ENCODE data around the gene IGSF8.
A peak's percentile ranks its signal among the peaks of the same experiment; 100 is the strongest.

IGSF8 gene

DNA sequence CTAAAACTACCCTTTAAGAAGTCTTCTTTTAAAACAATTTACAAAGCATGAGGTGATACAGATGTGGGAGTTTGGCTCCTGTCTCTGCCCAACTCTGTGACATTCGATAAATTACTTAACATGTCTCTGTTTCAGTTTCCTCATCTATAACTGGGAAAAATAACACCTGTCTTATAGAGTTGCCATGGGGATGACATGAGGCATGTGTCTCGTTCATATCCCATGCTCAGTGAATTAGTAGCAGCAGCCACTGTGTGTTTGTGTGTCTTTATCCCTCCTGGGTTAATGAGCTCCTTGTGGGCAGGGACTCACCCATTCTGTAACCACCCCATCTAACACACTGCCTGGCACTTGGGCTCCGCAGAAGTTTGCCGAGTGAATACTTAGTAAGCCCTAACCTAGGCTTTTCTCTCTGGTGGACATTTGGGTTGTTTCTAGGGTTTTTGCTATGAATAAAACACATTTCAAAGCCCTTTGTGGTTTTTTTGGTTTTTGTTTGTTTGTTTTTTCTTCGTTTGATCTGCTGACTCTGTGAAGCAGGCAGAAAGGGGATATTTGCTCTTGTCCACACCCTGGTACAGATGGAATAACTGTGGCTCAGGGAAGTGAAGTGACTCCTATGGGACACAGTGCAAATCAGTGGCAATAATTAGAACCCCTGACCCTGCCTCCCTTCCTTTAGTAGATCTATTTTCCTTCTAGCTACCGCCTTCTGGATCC is 17.9 kb downstream of the IGSF8 start:
- H3K4me3 Mint-ChIP-seq: no peak overlapping the region
- H3K9me3 Mint-ChIP-seq: no peaks in the 10 kb centered on the region
- no peak overlapping the region for H3K27ac Mint-ChIP-seq
- peaks cover 7% of the 10 kb centered on the region for H3K4me1 Mint-ChIP-seq
- peaks cover 32% of the 10 kb centered on the region for H3K27me3 Mint-ChIP-seq
- DNase-seq (ENCODE audit: low spot score in 2 of 2) (no peak), ATAC-seq (ENCODE audit: low read depth) (no peak)
- no peaks in the 10 kb centered on the region for H3K36me3 Mint-ChIP-seq

- DNase-seq (ENCODE audit: low spot score in 2 of 2) (no peak), ATAC-seq (ENCODE audit: low read depth) (no peak)
- Mint-ChIP-seq H3K27ac (no peak overlapping the region), H3K4me3 (no peak overlapping the region), H3K9me3 (no peaks in the 10 kb centered on the region), H3K36me3 (no peaks in the 10 kb centered on the region), H3K27me3 (peaks cover 33% of the 10 kb centered on the region), H3K4me1 (peaks cover 4% of the 10 kb centered on the region)
Measured at GRCh38 chr1:160079448-160079847, 19.0 kb downstream of the IGSF8 start.

DNA sequence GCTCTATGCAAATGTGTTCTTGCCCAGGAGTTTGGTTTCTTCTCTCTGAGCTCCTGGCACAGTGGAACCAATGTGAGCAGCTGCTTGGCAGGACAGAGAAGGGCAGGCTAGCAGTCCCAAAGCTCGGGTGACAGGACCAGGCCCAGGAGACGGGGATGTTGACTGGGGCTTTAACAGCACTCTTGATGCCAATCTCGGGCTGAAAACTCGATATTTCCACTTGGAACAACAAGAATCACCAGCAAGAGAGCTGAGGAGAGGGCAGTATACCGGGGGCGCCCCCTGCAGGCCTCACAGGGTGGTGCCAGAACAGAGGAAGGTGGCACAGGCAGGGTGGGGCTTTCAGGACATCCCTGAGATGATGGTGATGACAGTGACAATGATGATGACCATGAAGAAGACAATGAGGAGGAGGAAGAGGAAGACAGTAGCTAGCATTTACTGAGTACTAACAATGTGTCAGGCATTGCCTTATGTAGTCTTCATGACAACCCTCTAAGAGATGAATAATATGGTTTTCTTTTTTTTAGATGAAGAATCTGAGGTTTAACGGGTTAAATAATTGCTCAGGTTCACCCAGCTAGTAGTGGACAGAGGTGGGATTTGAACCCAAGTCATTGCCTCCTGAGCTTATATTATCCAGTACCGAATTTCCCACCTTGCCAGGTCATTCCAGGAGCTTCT is 19.8 kb downstream of the IGSF8 start:
- peak; percentile 88 for ATAC-seq (ENCODE audit: low read depth)
- Mint-ChIP-seq H3K36me3 (no peaks in the 10 kb centered on the region), H3K4me3 (no peak overlapping the region), H3K27me3 (peaks cover 33% of the 10 kb centered on the region), H3K9me3 (no peaks in the 10 kb centered on the region), H3K27ac (no peak overlapping the region), H3K4me1 (no peaks in the 10 kb centered on the region)
- DNase-seq (ENCODE audit: low spot score in 2 of 2): peak; percentile 43 to 48

GRCh38 chr1:160077486-160077885 is 20.9 kb downstream of the IGSF8 start:
- ATAC-seq (ENCODE audit: low read depth) (no peak), DNase-seq (ENCODE audit: low spot score in 2 of 2) (no peak)
- Mint-ChIP-seq H3K27ac (no peak overlapping the region), H3K4me3 (no peak overlapping the region), H3K4me1 (no peaks in the 10 kb centered on the region), H3K9me3 (no peaks in the 10 kb centered on the region), H3K36me3 (no peaks in the 10 kb centered on the region), H3K27me3 (peaks cover 28% of the 10 kb centered on the region)

- H3K4me1 Mint-ChIP-seq: peaks cover 5% of the 10 kb centered on the region
- no peak for DNase-seq (ENCODE audit: low spot score in 2 of 2)
- peaks cover 29% of the 10 kb centered on the region for H3K27me3 Mint-ChIP-seq
- no peaks in the 10 kb centered on the region for H3K36me3 Mint-ChIP-seq
- no peak overlapping the region for H3K4me3 Mint-ChIP-seq
- ATAC-seq (ENCODE audit: low read depth): no peak
- H3K9me3 Mint-ChIP-seq: no peaks in the 10 kb centered on the region
- no peak overlapping the region for H3K27ac Mint-ChIP-seq
Measured at GRCh38 chr1:160076295-160076694, 22.1 kb downstream of the IGSF8 start.

GRCh38 chr1:160075836-160076235 is 22.6 kb downstream of the IGSF8 start:
- ATAC-seq (ENCODE audit: low read depth) (no peak), DNase-seq (ENCODE audit: low spot score in 2 of 2) (no peak)
- Mint-ChIP-seq H3K36me3 (no peaks in the 10 kb centered on the region), H3K27me3 (peaks cover 26% of the 10 kb centered on the region), H3K4me1 (peaks cover 6% of the 10 kb centered on the region), H3K4me3 (no peak overlapping the region), H3K9me3 (no peaks in the 10 kb centered on the region), H3K27ac (no peak overlapping the region)

DNA sequence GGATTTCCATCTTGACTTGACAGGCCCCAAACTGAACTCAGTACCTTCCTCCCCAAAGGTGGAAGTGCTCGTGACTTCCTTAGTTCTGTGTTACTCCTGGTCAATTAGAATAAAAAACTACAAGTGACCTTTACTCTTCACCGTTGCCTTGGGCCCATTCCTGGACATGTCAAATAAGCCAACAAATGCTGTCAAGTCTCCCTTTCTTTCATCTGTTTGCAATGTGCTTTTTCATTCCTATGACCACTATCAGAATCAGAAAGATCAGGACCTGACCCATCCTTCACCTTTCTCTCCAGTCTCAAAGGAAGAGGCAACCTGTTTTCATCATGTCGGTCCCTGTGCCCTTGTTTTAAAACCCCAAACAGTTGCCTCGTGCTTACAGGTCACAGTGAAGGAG is 23.6 kb downstream of the IGSF8 start:
- ATAC-seq (ENCODE audit: low read depth) (no peak), DNase-seq (ENCODE audit: low spot score in 2 of 2) (no peak)
- peaks cover 27% of the 10 kb centered on the region for H3K27me3 Mint-ChIP-seq
- H3K9me3 Mint-ChIP-seq: no peaks in the 10 kb centered on the region
- H3K4me3 Mint-ChIP-seq: no peak overlapping the region
- H3K27ac Mint-ChIP-seq: no peak overlapping the region
- no peaks in the 10 kb centered on the region for H3K36me3 Mint-ChIP-seq
- peaks cover 13% of the 10 kb centered on the region for H3K4me1 Mint-ChIP-seq

DNA sequence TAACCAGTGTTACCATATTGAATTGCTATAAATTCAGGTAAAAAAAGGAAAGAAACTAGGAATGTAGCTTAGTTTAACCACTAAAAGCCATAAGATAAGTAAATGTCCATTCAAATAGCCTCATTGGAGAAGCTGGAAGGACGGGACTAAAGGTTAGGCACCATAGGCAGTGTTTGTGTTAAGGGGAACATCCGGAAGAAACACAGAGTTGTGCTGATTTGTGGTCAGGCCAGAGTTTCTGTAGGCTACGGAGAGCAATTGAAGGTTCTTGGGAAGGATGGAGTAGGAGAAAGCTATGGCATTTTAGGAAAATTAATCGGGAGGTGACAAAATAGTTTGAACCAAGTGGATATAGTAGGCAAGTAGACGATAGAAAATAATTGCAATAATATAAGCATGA is 27.1 kb downstream of the IGSF8 start:
- H3K4me1 Mint-ChIP-seq: peaks cover 17% of the 10 kb centered on the region
- no peaks in the 10 kb centered on the region for H3K9me3 Mint-ChIP-seq
- no peak overlapping the region for H3K4me3 Mint-ChIP-seq
- ATAC-seq (ENCODE audit: low read depth): no peak
- peaks cover 30% of the 10 kb centered on the region for H3K27me3 Mint-ChIP-seq
- H3K36me3 Mint-ChIP-seq: no peaks in the 10 kb centered on the region
- no peak for DNase-seq (ENCODE audit: low spot score in 2 of 2)
- H3K27ac Mint-ChIP-seq: no peak overlapping the region

DNA sequence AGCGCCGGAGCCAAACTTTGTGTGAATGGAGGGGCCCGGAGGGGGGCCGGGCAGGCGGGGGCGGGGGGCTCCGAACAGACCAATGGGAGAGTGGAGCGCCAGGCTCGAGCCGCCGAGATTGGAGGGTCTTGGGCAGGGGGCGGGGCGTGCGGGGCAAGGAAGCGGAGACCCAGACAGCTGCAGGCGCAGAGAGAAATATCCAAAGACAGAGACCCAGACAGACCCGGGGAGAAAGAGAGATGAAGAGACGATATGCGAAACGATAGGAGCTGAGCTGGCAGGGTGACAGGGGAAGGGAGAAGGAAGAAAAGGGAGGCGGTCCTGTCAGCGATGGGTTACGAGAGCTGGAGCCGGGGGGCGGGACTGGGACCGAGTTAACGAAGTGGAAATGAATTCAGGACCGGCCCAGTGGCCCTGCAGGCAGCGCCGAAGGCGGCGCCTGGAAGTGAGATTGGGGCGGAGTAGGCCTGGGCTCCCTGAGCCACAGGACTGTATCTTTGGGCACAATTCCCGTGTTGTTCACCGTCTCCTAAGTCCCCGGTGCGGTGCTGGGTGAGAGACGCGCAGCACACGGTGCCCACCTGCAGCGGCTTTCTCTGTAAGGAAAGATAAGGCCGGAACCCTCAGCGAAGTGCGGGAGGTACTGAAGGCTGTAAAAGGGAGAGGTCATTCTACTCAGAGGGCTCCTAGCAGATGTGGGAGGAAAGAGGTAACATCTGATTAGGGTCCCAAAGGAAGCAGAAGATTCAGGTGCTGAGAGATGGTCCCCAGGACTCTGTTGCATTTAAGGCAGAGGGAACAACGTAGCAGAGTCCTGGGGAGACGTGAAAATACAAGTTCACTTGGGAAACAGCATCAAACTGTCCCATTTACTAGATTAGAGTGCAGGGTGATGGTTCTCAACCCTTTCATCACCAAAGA is 27.9 kb downstream of the IGSF8 start:
- Mint-ChIP-seq H3K27ac (no peak overlapping the region), H3K4me3 (peak overlapping the region; percentile 87), H3K36me3 (no peaks in the 10 kb centered on the region), H3K9me3 (no peaks in the 10 kb centered on the region), H3K4me1 (peaks cover 17% of the 10 kb centered on the region), H3K27me3 (peaks cover 27% of the 10 kb centered on the region)
- ATAC-seq (ENCODE audit: low read depth) (peak; percentile 91), DNase-seq (ENCODE audit: low spot score in 2 of 2) (peak; percentile 37 to 51)

DNA sequence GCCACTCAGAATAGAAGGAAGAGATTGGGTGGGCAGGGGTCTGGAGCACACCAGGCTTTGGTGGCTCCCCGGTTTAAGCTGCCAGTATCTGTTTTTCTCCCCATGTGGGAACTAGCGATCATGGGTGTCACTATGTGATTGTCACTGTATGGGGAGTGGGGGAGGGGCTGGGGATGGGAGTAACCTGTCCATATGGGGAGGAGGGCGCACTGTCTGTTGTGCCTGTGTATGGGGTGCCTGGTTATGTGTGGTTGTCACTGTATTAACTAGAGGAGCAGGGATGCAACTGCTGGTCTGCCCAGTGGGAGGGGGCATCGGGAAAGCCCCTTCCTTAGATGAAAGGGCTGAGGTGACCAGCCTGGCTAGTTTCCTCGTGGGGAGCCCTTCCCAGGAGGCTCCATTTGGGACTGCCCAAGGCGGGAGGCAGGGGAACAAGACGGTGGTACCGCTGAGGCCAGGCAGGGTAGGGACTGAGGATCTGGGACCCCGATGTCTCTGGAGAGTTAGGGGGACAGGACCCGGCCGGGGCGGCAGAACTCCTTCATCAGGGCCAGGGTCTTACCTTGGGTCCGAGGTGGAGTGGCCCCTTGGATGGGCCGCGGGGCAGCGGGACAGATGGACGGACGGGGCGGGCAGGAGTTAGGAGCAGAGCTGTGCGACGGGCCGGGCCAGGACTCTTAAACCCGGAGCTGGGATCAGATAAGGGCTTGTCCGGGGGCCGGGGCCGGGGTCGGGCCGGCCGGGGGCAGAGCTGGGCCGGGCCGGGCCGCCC is 28.8 kb downstream of the IGSF8 start, which contains the start of gene KCNJ10:
TSS of gene KCNJ10 (minus strand) at position 701 of the 772 bp plus-strand sequence. CDS start 27,628 bp downstream, outside the sequence.
- Mint-ChIP-seq H3K27me3 (peaks cover 26% of the 10 kb centered on the region), H3K4me3 (peak within 1 kb of the TSS; percentile 87), H3K27ac (no peak within 1 kb of the TSS), H3K9me3 (no peaks in the 10 kb centered on the region), H3K36me3 (no peaks in the 10 kb centered on the region), H3K4me1 (peaks cover 17% of the 10 kb centered on the region)
- DNase-seq (ENCODE audit: low spot score in 2 of 2): peak in 1 of 2 donors; percentile 35
- no peak for ATAC-seq (ENCODE audit: low read depth)

DNA sequence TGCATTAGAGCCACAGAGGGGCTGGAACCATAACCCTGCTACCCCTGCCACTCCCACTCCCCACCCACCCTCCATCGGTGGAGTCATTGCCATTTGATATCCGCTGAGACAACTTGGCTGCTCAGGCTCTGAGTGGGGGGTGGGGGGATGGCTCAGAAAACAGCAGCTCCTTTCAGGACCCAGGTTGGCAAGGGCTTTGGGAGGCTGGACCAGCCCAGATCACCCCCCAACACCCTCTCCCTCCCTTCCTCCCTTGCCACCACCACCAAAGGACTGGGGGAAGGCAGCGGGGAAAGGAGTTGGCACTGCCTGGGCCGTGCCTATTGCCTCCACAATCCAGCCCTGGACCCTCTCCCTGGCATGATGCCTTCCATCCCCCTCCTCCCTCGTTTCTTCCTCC is 30.2 kb downstream of the IGSF8 start:
- DNase-seq (ENCODE audit: low spot score in 2 of 2): no peak
- Mint-ChIP-seq H3K36me3 (no peaks in the 10 kb centered on the region), H3K9me3 (no peaks in the 10 kb centered on the region), H3K4me1 (peaks cover 17% of the 10 kb centered on the region), H3K27me3 (peaks cover 25% of the 10 kb centered on the region), H3K4me3 (no peak overlapping the region), H3K27ac (no peak overlapping the region)
- no peak for ATAC-seq (ENCODE audit: low read depth)

DNA sequence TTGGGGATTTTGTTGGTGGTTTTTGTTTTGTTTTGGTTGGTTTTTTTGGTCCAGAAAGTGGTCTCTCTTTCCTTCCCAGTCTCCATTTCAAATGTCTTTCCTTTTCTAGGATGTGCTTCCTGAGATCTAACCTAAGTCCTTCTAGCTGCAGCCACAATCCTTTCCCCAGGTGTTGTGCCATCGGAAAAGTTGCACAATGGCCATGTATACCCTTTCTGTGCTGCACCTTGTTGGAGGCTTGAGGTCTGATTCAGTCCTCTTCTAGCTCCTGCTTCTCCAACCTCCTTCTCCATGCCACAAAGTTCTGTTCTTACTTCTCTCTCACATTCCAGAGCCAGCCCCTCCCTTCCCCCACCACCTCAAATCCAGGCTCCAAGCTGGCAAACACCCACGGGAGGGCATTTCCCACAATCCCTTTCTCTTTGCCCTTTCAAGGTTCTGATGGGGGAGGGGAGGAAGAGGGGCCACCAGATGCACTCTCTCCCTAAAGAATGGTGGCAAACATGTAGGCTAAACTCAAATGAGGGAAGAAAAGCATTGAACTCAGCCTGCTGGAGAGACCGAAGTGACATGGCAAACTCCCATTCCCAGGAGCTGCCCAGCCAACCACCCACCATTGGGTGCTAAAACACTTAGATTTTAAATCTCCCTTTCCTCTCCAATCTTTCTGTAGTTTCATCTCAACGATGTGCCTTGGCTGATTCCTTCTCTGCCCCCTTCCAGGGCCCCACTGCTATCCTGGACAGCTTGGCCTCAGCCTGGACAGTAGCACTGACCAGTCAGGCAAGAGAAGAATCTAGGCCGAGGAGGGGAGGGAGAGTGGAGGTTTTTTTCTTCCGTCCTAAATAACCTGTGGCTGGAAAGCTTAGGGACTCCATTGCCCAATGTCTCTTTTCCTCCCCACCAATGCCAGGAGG is 31.3 kb downstream of the IGSF8 start:
- Mint-ChIP-seq H3K4me1 (peaks cover 17% of the 10 kb centered on the region), H3K36me3 (no peaks in the 10 kb centered on the region), H3K27ac (no peak overlapping the region), H3K4me3 (no peak overlapping the region), H3K9me3 (no peaks in the 10 kb centered on the region), H3K27me3 (peaks cover 24% of the 10 kb centered on the region)
- no peak for DNase-seq (ENCODE audit: low spot score in 2 of 2)
- ATAC-seq (ENCODE audit: low read depth): no peak

- Mint-ChIP-seq H3K36me3 (no peaks in the 10 kb centered on the region), H3K27me3 (peaks cover 14% of the 10 kb centered on the region)
Measured at GRCh38 chr1:160064746-160065145, 33.7 kb downstream of the IGSF8 start.

More at GRCh38 chr1:160064746-160065145, 33.7 kb downstream of the IGSF8 start:
- Mint-ChIP-seq H3K27ac (no peak overlapping the region), H3K4me3 (no peak overlapping the region), H3K4me1 (peaks cover 2% of the 10 kb centered on the region), H3K9me3 (no peaks in the 10 kb centered on the region)
- DNase-seq (ENCODE audit: low spot score in 2 of 2) (no peak), ATAC-seq (ENCODE audit: low read depth) (no peak)

Measured in memory B cell (primary cell).